HG03378 (cell line): ENCODE measurements around the gene ENO1.

Experiments
- ATAC-seq: cut with Tn5 transposase; IDR thresholded peaks from one replicate; pipeline ENCODE4 v1.9.1; 2021; ENCODE audit warnings: mild to moderate bottlenecking, moderate library complexity; ENCODE audit not compliant: unreplicated experiment

ENO1 gene

GRCh38 chr1:8814865-8815264, 63.6 kb downstream of the ENO1 start:
- ATAC-seq, result no peak

DNA sequence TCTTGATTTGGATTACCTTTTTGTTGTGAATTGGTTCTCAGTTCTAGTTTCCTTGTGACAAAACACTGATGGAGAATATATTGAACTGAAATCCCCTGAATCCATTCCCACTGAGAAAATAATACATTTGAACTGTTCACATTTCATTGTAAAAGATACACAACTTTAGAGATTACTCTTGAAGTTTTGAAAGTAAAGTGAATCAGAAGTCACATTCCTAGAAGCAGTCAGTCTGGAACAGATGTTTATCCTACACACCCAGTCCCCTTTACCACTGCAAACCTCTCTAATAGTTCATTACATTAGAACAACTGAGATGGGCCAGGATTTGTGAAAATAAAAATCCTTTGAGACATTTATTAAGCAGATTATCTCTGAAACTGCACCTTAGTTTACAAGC, 64.5 kb downstream of the ENO1 start:
- no peak for ATAC-seq

GRCh38 chr1:8813016-8813763, 65.3 kb downstream of the ENO1 start:
- ATAC-seq, result no peak

DNA sequence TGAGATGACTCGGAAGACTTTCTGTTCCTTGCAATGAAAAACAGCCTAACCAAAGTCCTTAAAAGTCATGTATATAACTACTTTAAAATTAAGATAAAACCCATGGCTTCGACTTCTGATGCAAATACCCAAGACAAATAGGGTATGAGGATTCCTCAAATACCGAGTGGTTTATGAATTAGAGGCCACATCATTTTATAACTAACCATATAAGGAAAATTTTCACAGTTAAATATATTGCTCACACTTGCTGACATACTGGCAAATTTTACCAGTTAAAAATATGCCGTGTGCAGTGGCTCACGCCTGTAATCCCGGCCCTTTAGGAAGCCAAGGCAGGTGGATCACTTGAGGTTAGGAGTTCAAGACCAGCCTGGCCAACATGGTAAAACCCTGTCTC, 66.4 kb downstream of the ENO1 start:
- no peak for ATAC-seq
